Epidermal melanocyte (primary cell): ENCODE measurements around the gene CFAP46.

Experiments
- DNase-seq: peaks from one replicate; pipeline ENCODE4 v3.0.0; 2011; ENCODE audit warnings: low spot score; ENCODE audit not compliant: insufficient read length

The CFAP46 gene

DNA sequence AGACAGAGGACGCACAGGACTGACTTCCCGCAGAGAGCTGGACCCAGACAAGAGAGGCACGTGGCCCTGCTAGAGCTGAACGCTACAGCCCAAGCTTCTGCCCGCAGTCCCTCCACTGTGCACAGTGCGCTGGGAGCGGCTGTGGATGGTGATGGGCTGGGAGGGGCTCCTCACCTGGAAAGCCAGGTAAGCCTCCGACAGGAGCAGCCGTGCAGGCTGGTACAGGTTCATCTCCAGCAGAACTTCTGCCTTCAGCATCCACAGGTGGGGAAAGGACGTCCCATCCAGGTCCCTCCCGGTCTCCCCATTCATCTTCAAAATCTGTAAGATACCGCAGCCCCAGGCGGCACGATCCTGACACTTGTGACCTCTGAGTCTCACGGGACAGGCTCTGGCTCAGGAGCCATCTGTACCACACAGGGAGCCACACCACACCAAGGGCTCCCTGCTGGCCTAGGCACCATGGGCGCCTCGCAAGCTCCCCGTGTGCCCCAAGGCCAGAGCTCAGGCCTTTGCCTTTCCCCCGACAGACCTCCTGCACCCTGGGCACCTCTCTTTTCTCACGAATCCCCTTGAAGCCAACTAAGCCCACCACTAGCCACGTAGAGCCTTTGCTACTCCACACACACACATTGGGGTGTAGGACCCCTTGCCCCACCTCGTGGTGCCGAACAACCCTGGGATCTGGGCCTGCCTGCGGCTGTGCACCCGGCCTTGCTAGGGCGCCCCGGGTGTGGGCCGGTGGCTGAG lies 76.3 kb downstream of the CFAP46 start:
- no peak for DNase-seq

DNA sequence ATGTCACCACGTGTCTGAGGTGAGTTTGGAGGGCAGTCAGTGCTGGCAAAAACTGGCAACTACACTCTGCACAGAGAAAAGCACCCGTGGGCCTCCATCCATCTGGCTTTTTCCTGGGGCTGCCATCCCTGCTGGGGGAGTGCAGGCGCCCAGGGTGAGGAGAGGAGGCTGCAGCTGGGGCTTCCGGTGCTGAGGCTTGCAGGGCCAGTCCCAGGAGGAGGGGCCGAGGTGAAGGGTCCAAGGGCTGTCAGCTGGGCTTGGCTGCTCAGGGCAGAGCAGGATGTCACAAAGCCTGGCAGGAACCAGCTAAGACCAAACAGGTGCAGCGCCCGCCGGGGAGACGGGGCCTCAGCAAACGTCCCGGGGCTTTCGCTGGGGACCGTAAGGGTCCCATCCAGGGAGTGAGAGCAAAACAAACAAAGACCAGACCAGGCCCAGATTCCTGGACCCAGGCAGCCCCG lies 77.2 kb downstream of the CFAP46 start:
- no peak for DNase-seq

GRCh38 chr10:132862485-132863420 lies 79.6 kb downstream of the CFAP46 start:
- no peak for DNase-seq

DNA sequence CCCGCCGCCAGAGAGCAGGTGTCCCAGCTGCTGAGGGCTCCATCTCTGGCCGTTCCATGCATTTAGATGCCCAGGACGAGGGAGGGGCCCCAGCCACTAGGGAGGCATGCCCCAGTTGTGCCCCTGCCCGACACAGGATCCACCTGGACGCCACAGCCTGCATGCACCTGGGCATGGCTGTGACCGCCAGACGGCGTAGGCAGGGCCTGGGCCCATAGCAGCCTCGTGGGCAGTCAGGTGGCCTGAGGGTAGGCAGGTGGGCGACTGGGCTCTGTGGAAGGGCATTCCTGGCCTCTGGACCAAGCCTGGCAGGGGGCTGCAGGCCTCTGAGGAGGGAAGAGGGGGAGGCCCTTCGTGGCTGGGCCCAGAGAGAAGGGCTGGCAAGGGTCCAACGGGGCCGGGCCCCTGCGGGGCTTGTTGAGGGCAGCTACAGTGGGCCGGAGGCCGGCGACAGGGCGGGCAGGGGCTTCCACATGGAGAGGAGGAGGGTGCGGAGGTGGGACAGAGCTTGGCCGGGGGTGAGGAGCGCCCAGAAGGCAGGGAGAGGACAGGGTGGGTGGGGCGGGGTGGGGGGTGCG lies 80.4 kb downstream of the CFAP46 start:
- no peak for DNase-seq

DNA sequence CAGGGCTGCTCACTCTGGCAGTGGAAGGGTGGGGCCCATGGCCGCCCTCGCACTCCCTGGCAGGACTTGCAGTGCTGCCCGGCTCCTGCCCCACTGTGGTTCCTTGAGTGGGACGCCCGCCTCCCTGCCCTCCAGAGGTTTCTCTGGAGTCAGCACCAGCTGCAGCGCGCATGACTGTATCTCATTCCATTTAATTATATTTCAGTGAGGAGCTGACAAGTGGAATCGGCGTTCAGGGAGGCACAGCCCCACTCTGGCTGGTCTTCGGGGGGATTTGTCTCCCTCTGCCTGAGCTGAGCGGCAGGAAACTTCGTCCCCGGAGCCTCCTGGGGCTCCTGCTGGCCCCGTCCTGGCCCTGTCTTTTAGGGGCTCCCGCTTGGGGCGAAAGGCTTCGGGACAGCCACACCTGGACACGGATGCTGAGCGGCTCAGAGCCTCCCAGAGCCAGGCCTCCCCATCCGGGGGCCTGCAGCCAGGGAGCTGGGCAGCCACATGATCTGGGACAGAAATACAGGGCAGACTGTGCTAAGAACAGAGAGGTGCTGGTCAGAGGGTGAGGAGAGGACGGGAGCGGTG lies 81.2 kb downstream of the CFAP46 start:
- no peak for DNase-seq

DNA sequence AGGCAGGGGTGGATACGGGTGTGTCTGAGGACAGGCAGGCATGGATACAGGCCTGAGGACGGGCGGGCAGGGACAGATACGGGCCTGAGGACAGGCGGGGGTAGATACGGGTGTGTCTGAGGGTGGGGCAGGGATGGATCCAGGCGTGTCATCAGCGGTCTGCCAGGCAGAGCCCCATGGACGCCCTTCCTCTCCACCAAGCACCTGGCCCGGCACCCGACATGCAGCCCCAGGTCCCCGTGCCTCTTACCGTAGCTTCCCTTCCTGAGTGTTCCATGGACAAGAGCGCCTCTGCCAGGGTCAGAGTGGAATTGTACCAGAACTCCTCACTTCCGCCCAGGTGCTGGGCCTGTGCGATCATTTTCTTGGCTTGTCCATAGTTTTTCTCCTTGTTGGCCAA lies 81.8 kb downstream of the CFAP46 start:
- DNase-seq: no peak

- DNase-seq: no peak
These were observed 83.1 kb downstream of the CFAP46 start for GRCh38 chr10:132859084-132859855.

DNA sequence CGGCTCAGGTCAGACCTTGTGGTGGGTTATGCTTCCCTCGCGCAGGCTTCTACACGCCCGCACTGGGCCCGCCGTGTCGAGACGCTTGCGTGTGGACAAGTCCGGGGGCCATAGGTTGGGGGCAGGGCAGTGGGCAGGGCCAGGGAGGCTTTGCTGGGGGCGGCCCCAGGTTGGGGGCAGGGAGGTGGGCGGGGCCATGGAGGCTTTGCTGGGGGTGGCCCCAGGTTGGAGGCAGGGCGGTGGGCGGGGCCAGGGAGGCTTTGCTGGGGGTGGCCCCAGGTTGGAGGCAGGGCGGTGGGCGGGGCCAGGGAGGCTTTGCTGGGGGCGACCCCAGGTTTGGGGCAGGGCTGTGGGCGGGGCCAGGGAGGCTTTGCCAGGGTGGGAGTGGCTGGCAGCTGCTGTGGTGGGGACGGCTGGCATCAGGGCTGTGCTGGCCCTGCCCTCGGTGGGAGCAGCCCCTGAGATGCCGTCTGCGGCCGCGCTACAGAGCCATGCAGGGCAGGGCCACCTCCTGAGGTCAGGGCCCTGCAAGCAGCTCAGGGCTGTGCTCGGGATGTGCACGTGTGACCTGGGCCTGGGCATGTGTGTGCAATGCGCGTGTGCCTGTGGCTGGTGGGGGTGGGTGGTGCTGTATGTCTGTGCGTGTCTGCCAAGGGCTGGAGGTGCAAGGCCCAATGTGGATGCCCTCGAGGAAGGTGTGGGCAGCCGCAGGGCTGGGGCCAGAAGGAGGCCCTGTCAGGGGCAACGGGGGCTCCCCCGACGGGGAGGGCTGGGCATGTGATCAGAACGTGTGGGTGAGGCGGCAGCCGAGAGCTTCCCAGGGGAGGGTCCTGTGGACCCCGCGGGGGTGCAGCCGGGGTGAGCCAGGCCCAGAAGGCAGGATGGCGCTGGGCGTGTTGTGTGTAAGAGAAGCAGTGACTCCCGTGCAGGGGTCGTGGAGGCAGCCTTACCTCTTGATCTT lies 84.0 kb downstream of the CFAP46 start:
- no peak for DNase-seq

DNA sequence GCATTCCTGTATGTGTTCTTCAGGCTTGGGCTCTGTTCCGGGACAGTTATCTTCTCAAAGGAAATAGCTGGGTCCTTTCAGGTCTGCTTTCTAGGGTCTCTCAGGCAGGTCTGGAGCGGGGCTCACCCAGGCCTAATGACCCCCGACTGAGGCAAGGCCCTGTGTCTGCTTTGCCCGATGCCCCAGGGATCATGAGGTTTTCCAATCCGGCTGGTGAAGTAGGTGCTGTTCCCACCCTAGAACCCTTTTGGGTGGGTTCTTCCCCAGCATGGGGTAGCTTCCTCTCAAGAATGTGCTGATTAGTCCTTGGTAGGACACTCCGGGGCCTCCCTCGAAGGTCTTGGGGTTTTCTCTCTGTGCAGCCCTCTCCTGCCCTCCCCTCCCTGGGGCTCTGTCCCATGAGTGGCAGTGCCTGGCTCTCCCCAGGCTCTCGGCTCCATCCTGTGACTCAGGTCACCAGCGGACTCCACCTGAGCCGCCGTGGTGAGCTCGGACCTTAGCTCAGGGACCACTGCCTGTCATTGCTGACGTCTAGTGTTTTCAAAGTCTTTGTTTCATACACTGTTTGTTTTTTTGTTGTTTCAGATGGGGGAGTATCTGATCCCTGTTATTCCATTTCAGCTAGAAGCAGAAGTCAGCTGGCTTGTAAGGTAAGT lies 85.4 kb downstream of the CFAP46 start:
- DNase-seq: no peak

GRCh38 chr10:132855889-132856288 lies 86.5 kb downstream of the CFAP46 start:
- DNase-seq: no peak

DNA sequence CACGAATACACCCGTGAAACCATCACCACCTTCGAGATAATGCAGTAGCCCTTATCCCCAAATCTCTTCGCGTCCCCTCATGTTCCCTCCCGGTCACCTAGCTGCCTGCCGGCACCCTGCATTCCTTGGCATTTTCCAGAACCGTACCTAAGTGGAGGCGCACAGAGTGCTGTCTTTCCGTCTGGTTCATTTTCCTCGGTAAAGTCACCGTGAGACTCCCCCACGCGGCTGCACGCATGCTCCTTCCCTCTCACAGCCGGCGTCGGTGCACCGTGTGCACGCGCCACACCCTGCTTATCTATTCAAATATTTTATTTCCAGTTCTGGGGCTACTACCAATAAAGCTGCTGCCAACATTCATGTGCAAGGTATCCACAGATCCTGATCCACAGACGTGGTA lies 90.9 kb downstream of the CFAP46 start:
- no peak for DNase-seq

- no peak for DNase-seq
These were observed 91.5 kb downstream of the CFAP46 start for GRCh38 chr10:132850896-132851295.

DNA sequence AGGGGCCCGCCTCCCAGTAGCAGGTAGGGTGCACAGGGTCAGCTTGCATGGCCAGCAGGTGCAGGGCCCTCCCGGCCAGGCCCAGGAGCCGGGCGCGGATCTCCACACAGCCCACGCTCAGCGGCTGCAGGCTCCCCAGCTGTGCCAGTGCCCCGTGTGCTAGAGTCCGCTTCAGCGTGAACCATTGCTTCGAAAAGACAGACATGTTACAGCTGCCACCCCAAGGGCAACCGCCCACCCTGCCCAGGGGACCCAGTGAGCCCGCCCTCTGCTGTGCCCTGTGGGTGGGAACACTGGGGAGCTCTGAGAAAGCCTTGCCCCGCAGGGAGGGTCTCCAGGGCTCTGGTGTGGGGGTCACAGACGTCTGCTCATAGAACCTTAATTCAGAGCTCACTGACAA lies 92.1 kb downstream of the CFAP46 start:
- no peak for DNase-seq

DNA sequence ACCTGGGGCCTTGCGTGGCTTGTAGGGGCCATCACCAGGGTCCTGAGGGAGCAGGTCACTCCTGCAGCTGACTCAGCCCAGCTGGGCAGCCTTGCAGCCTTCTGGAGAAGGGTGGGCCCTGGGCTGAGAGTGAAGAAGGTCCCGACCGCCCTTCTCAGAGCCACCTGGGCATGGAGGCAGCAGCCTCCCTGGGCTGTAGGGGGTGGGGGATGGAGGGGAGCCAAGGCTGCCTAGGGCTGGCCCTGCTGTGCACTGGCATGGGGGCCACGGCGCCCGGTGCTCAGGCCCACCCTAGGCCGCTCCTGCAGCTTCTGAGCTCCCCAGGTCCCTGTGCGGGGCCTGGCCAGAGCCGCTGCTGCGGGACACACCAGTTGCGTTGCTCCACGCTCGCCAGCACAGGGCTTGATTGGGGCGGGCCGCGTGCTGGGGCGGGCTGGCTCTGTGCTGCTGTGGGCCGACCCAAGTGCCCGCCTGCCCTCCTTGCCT lies 92.8 kb downstream of the CFAP46 start:
- no peak for DNase-seq

DNA sequence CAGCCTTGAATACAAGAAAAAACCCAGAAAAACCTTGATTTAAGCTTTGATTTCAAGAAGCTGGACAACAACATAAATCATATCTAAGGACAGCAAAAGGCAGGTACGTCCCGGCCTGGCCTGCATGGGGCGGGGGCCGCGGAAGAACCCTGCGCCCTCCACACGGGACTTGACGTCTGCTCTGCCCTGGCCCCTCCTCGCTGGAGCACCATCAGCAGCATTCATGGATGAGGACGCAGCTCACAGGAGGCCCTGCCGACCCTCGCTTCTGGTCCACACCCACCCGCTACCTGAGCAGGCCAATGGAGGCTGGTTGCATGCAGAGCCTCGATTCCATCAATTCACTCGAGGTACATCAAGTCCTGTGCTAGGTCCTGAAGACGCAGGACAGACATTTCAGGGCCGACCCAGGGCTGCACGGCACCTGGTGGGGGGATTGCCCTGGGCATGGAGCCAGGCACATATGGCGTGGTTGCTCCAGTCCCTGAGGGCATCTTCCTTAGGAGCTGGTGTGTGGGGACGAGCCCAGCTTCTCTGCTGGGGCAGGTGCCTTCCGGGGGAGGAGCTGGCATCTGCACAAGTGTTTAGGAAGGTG lies 93.3 kb downstream of the CFAP46 start:
- DNase-seq: no peak

GRCh38 chr10:132848291-132848701 lies 94.1 kb downstream of the CFAP46 start:
- no peak for DNase-seq

GRCh38 chr10:132847856-132848255 lies 94.5 kb downstream of the CFAP46 start:
- DNase-seq: no peak

DNA sequence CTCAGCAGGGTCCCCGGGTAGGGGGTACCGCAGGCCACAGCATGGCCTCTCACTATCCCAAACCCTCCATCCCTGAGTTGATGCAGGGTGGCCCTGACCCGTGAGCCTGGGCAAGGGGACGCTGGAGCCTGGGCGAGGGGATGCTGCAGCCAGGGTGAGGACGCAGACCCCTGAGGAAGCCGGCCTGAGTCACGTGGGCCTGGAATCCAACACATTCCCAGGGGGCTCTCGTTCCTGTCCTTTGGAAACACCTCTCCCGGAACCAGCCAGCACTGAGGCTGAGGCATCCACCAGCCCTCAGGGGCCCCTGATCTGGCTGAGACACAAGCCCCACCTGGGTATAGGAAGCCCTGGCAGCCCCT lies 95.0 kb downstream of the CFAP46 start:
- DNase-seq: no peak
